K562 (cell line): Measurements from ENCODE around the gene MBP. TPM values are rescaled to one million over a fixed set of nuclear protein-coding genes. Genes with fewer than 3 reads are reported as not detected.

Experiments used
- ATAC-seq: fragments of 200-7000 bp; cut with Tn5 transposase; 3 replicates; pipeline ENCODE4 v1.9.1; 2020; ENCODE audit warnings: moderate library complexity
- BruUV-seq: library from RNA; stranded (reverse); fragments of 400-500 nt; replicated peaks from 2 replicates; lab custom pipeline; 2021; lab: Mats Ljungman, UMichigan
- CTCF ChIA-PET: fragments of 300-600 bp; formaldehyde crosslinking; extraction: SDS; loops from one replicate; lab custom pipeline; 2021; ENCODE audit warnings: low intra/inter-chr PET ratio; lab: Yijun Ruan, JAX
- POLR2A ChIA-PET: fragments of 300-600, 350-650 bp; sonication (Branson Sonifier 250); formaldehyde crosslinking; extraction: SDS; loops from one replicate; lab custom pipeline; 2021; ENCODE audit warnings: antibody characterized with exemption, inconsistent platforms; lab: Yijun Ruan, JAX
- DNase-seq, 4 experiments: peaks; one replicate each; pipeline versions ENCODE4 v3.0.0 to v3.0.0-alpha.2; 2011 to 2018; ENCODE audit warnings: low spot score in 3 of 4, mixed read lengths in 3 of 4; ENCODE audit errors: extremely low read depth in 1 of 4
- FAIRE-seq: peaks from 2 replicates; lab custom pipeline; 2011; peaks lifted over from hg19 to GRCh38; lab: Jason Lieb, UNC
- H2AFZ ChIP-seq: 2 replicates; pipeline ENCODE4 v1.6.0; 2011; ENCODE audit warnings: low read depth, low read length, control low read depth, inconsistent platforms
- H3K27ac ChIP-seq: fragments of 200-600 bp; 3 replicates; pipeline ENCODE4 v1.8.0; 2011; ENCODE audit warnings: low read depth, mild to moderate bottlenecking, control low read depth, inconsistent platforms, low read length, moderate library complexity, mixed read lengths; ENCODE audit errors: extremely low read depth
- H3K27me3 ChIP-seq, 2 experiments: fragments of 300-600 bp in 1 of 2; 2 replicates in 1 of 2; 3 replicates in 1 of 2; pipeline versions ENCODE4 v1.6.0 to v1.8.0; 2011; ENCODE audit warnings: inconsistent platforms in 2 of 2, low read length in 2 of 2, mild to moderate bottlenecking in 1 of 2, mixed read lengths in 1 of 2, moderate library complexity in 1 of 2; ENCODE audit not compliant: control insufficient read depth in 2 of 2, insufficient read depth in 2 of 2
- H3K36me3 ChIP-seq: fragments of 300-600 bp; 3 replicates; pipeline ENCODE4 v1.8.0; 2011; ENCODE audit warnings: mild to moderate bottlenecking, low read length, inconsistent platforms; ENCODE audit not compliant: control insufficient read depth, insufficient read depth
- H3K4me1 ChIP-seq, 2 experiments: fragments of 200-600 bp in 1 of 2; replicated peaks in 1 of 2; 2 replicates in 1 of 2; 3 replicates in 1 of 2; pipeline versions ENCODE4 v1.5.1 to v1.8.0; 2011; ENCODE audit warnings: inconsistent platforms in 2 of 2, low read length in 2 of 2, mild to moderate bottlenecking in 1 of 2, mixed read lengths in 1 of 2, moderate library complexity in 1 of 2; ENCODE audit not compliant: control insufficient read depth in 2 of 2, insufficient read depth in 2 of 2
- H3K4me2 ChIP-seq: 2 replicates; pipeline ENCODE4 v1.6.1; 2011; ENCODE audit warnings: low read length, control low read depth, inconsistent platforms, mixed read lengths; ENCODE audit not compliant: insufficient read depth
- H3K4me3 ChIP-seq: fragments of 200-600 bp; sonication (generic), shearing (Covaris generic); 2 replicates; pipeline ENCODE4 v1.5.1; 2016; ENCODE audit warnings: control low read depth, inconsistent platforms
- H3K79me2 ChIP-seq: fragments of 200-600 bp; 3 replicates; pipeline ENCODE4 v1.8.0; 2011; ENCODE audit warnings: low read length, inconsistent platforms; ENCODE audit not compliant: control insufficient read depth, insufficient read depth
- H3K9ac ChIP-seq, 2 experiments: 2 replicates each; pipeline versions ENCODE4 v1.6.0 to v1.6.1; 2011; ENCODE audit warnings: low read depth in 2 of 2, low read length in 2 of 2, control low read depth in 1 of 2, inconsistent platforms in 1 of 2, mild to moderate bottlenecking in 1 of 2, mixed read lengths in 1 of 2; ENCODE audit not compliant: insufficient read depth in 1 of 2
- H3K9me1 ChIP-seq: one replicate; pipeline ENCODE4 v1.6.0; 2011; ENCODE audit warnings: inconsistent platforms, mild to moderate bottlenecking, low read length, moderate library complexity; ENCODE audit not compliant: control insufficient read depth, insufficient read depth
- H3K9me3 ChIP-seq: replicated peaks from 2 replicates; pipeline ENCODE4 v1.5.1; 2011; ENCODE audit warnings: low read depth, low read length, inconsistent platforms; ENCODE audit not compliant: control insufficient read depth, insufficient read depth
- H4K20me1 ChIP-seq: replicated peaks from 2 replicates; pipeline ENCODE4 v1.6.1; 2011; ENCODE audit warnings: low read length, inconsistent platforms, mixed read lengths; ENCODE audit not compliant: control insufficient read depth, insufficient read depth
- HDGF ChIP-seq: fragments of 450-650 bp; IDR thresholded peaks from 2 replicates; pipeline ENCODE4 v1.6.1; 2016
- NFIC ChIP-seq: fragments of 450-650 bp; IDR thresholded peaks from 2 replicates; pipeline ENCODE4 v1.6.1; 2017; ENCODE audit warnings: mild to moderate bottlenecking, inconsistent platforms
- NFIX ChIP-seq: fragments of 250-450 bp; sonication (Bioruptor Pico); IDR thresholded peaks from 2 replicates; pipeline ENCODE4 v1.4.0; 2020; ENCODE audit warnings: low read depth, mild to moderate bottlenecking, moderate library complexity
- WGBS: fragments of 100-300 bp; shearing (Covaris generic); methylation state at CpG from one replicate; pipeline ENCODE4 v1.1.6; 2016; ENCODE audit warnings: low coverage, mixed read lengths; ENCODE audit not compliant: insufficient coverage; ENCODE audit errors: missing lambda C conversion rate; 5-methylcytosine and 5-hydroxymethylcytosine counted together
- in situ Hi-C: fragments of 300-500 bp; cut with MboI; formaldehyde crosslinking; loops from 4 replicates; pipeline ENCODE4 v1.15.0; 2018; ENCODE audit warnings: inconsistent platforms, mixed read lengths
- intact Hi-C: fragments of 100-400 bp; cut with micrococcal nuclease; formaldehyde crosslinking; loops from 2 replicates; pipeline ENCODE4 v1.14.2; 2022
- polyA plus RNA-seq, 8 experiments: library from polyadenylated mRNA; depleted of rRNA in 4 of 8; stranded (reverse) in 5 of 8; unstranded in 3 of 8; fragments of >200 nt; fragmentation: Nextera tagmentation in 2 of 8; fragmentation: Illumina TruSeq in 1 of 8; extraction: Ambion mirVana in 2 of 8; extraction: Trizol in 1 of 8; gene quantifications; 2 replicates each; pipeline versions ENCODE4 v1.2.1 to v1.2.3, GENCODE V29; 2011 to 2014; ENCODE audit warnings: inconsistent platforms in 1 of 8, missing spikeins in 1 of 8
- total RNA-seq, 7 experiments: library from RNA; depleted of rRNA in 6 of 7; stranded (reverse); fragments of >200 nt in 6 of 7; fragmentation: Illumina TruSeq in 2 of 7; extraction: Trizol in 2 of 7; gene quantifications; 2 replicates each; pipeline versions ENCODE4 v1.2.1 to v1.2.3, GENCODE V29; 2011 to 2021; ENCODE audit warnings: low replicate concordance in 1 of 7
- TF ChIP-seq, protein P1 (sequence below): sonication (generic); formaldehyde crosslinking; IDR thresholded peaks from 2 replicates; pipeline ENCODE4 v1.5.0; 2020; ENCODE audit warnings: missing genetic modification reagents

The MBP gene
- total and polyA plus RNA-seq, 9 of the 15 experiments (the other 6 are each of a cell fraction or from before 2014, with no cell fraction given) = 0.09 TPM; not detected in 8

GRCh38 chr18:76958692-76959341, 173.8 kb downstream of the MBP start:
- no peaks in the 10 kb centered on the region for H3K9me1 ChIP-seq
- H3K27ac ChIP-seq = no peak overlapping the region
- BruUV-seq = no TSS peak
- intact Hi-C loops (no loop called here), in situ Hi-C loops (no loop called here)
- WGBS = 73% methylated on average over 6 of the region's 16 CpGs
- H3K36me3 ChIP-seq = peaks cover 11% of the 10 kb centered on the region; the same call in 1 of the 3 replicates
- no peak for FAIRE-seq
- no peaks in the 10 kb centered on the region for H3K79me2 ChIP-seq
- no peak for TF ChIP-seq HDGF
- peak; percentile 65 for TF ChIP-seq NFIX (CRISPR knock-in tag)
- TF ChIP-seq NFIC = peak; percentile 90
- TF ChIP-seq, protein P1, sequence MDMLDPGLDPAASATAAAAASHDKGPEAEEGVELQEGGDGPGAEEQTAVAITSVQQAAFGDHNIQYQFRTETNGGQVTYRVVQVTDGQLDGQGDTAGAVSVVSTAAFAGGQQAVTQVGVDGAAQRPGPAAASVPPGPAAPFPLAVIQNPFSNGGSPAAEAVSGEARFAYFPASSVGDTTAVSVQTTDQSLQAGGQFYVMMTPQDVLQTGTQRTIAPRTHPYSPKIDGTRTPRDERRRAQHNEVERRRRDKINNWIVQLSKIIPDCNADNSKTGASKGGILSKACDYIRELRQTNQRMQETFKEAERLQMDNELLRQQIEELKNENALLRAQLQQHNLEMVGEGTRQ (CRISPR knock-in tag) = 0 out of 2 replicates have a peak, but pooled peaks have one; percentile 9
- ATAC-seq = no peak
- no peak overlapping the region for H3K9ac ChIP-seq
- POLR2A ChIA-PET = no interaction called here
- H3K4me2 ChIP-seq = no peak overlapping the region
- no peak for DNase-seq
- no peaks in the 10 kb centered on the region for H4K20me1 ChIP-seq
- no peaks in the 10 kb centered on the region for H3K9me3 ChIP-seq
- H3K4me1 ChIP-seq = no peaks in the 10 kb centered on the region
- CTCF ChIA-PET = no interaction called here
- no peak overlapping the region for H3K4me3 ChIP-seq
- no peaks in the 10 kb centered on the region for H3K27me3 ChIP-seq
- no peak overlapping the region for H2AFZ ChIP-seq
